IMR-90 (cell line): ENCODE data around the gene RALGPS2. TPM values are rescaled to one million over a fixed set of nuclear protein-coding genes. Genes with fewer than 3 reads are reported as not detected.

Source experiments
- ATAC-seq: fragments of 200-7000 bp; cut with Tn5 transposase; 2 replicates; pipeline ENCODE4 v1.9.1; 2020; ENCODE audit warnings: low read depth, mild to moderate bottlenecking, moderate library complexity
- BruUV-seq: library from RNA; stranded (reverse); fragments of 400-500 nt; replicated peaks from 2 replicates; lab custom pipeline; 2021; lab: Mats Ljungman, UMichigan
- CTCF ChIA-PET: fragments of 300-600 bp; formaldehyde crosslinking; extraction: SDS; loops from one replicate; lab custom pipeline; 2021; ENCODE audit warnings: antibody characterized with exemption; lab: Yijun Ruan, JAX
- POLR2A ChIA-PET: fragments of 300-600 bp; sonication (Branson Sonifier 250); formaldehyde crosslinking; loops from one replicate; lab custom pipeline; 2022; ENCODE audit warnings: antibody characterized with exemption; ENCODE audit not compliant: unreplicated experiment; lab: Charles Lee
- DNase-seq: peaks from one replicate; pipeline ENCODE4 v3.0.0; 2013
- H2AFZ ChIP-seq: replicated peaks from 2 replicates; pipeline ENCODE3; 2013; ENCODE audit warnings: low read length, mild to moderate bottlenecking; ENCODE audit not compliant: poor library complexity
- H2AK5ac ChIP-seq: 2 replicates; pipeline ENCODE4 v1.6.1; 2013; ENCODE audit warnings: low read depth, low read length, inconsistent platforms
- H2AK9ac ChIP-seq: replicated peaks from 2 replicates; pipeline ENCODE3; 2013; ENCODE audit warnings: mild to moderate bottlenecking, low read depth, low read length, moderate library complexity; ENCODE audit not compliant: poor library complexity
- H2BK120ac ChIP-seq: 2 replicates; pipeline ENCODE4 v1.6.1; 2013; ENCODE audit warnings: low read depth, low read length, inconsistent platforms
- H2BK15ac ChIP-seq: 3 replicates; pipeline ENCODE4 v1.6.1; 2013; ENCODE audit warnings: low read depth, low read length, inconsistent platforms
- H2BK20ac ChIP-seq: 2 replicates; pipeline ENCODE4 v1.6.1; 2013; ENCODE audit warnings: low read depth, mild to moderate bottlenecking, inconsistent platforms, low read length, moderate library complexity
- H2BK5ac ChIP-seq: 2 replicates; pipeline ENCODE4 v1.6.1; 2013; ENCODE audit warnings: mild to moderate bottlenecking, low read depth, low read length, inconsistent platforms; ENCODE audit not compliant: poor library complexity, severe bottlenecking
- H3K14ac ChIP-seq: replicated peaks from 2 replicates; pipeline ENCODE4 v1.6.1; 2013; ENCODE audit warnings: low read depth, low read length, inconsistent platforms
- H3K18ac ChIP-seq: 2 replicates; pipeline ENCODE4 v1.6.1; 2013; ENCODE audit warnings: low read depth, low read length, control low read depth
- H3K23ac ChIP-seq: 2 replicates; pipeline ENCODE4 v1.6.1; 2013; ENCODE audit warnings: low read depth, low read length, inconsistent platforms
- H3K27ac ChIP-seq: 2 replicates; pipeline ENCODE4 v1.5.1; 2013; ENCODE audit warnings: mild to moderate bottlenecking, control low read depth, low read length; ENCODE audit not compliant: insufficient read depth
- H3K27me3 ChIP-seq: 2 replicates; pipeline ENCODE4 v1.6.1; 2013; ENCODE audit warnings: low read length; ENCODE audit not compliant: control insufficient read depth, insufficient read depth
- H3K36me3 ChIP-seq: 2 replicates; pipeline ENCODE4 v1.6.1; 2013; ENCODE audit warnings: low read length, mixed read lengths; ENCODE audit not compliant: control insufficient read depth, insufficient read depth
- H3K4ac ChIP-seq: 2 replicates; pipeline ENCODE4 v1.6.1; 2013; ENCODE audit warnings: low read depth, low read length, inconsistent platforms
- H3K4me1 ChIP-seq: 2 replicates; pipeline ENCODE4 v1.6.1; 2013; ENCODE audit warnings: low read length, mixed read lengths; ENCODE audit not compliant: control insufficient read depth, insufficient read depth
- H3K4me2 ChIP-seq: 2 replicates; pipeline ENCODE4 v1.6.1; 2013; ENCODE audit warnings: low read depth, mild to moderate bottlenecking, control low read depth, low read length, moderate library complexity
- H3K4me3 ChIP-seq: 2 replicates; pipeline ENCODE4 v1.5.1; 2013; ENCODE audit warnings: low read depth, mild to moderate bottlenecking, control low read depth, low read length, moderate library complexity; ENCODE audit not compliant: insufficient read depth
- H3K56ac ChIP-seq: 2 replicates; pipeline ENCODE4 v1.6.1; 2013; ENCODE audit warnings: low read length, inconsistent platforms; ENCODE audit not compliant: insufficient read depth; ENCODE audit errors: extremely low read depth
- H3K79me1 ChIP-seq, 2 experiments: 2 replicates each; pipeline ENCODE4 v1.6.1; 2013; ENCODE audit warnings: low read length in 2 of 2, inconsistent platforms in 1 of 2, low read depth in 1 of 2
- H3K9ac ChIP-seq: 2 replicates; pipeline ENCODE4 v1.6.1; 2013; ENCODE audit warnings: low read depth, low read length, control low read depth
- H3K9me1 ChIP-seq: 2 replicates; pipeline ENCODE4 v1.6.1; 2013; ENCODE audit warnings: low read length, inconsistent platforms; ENCODE audit not compliant: insufficient read depth
- H3K9me3 ChIP-seq: 2 replicates; pipeline ENCODE4 v1.6.1; 2013; ENCODE audit warnings: low read length; ENCODE audit not compliant: control insufficient read depth, insufficient read depth
- H4K20me1 ChIP-seq: 2 replicates; pipeline ENCODE4 v1.6.1; 2013; ENCODE audit warnings: low read length, inconsistent platforms; ENCODE audit not compliant: insufficient read depth
- H4K5ac ChIP-seq: 2 replicates; pipeline ENCODE4 v1.6.1; 2013; ENCODE audit warnings: mild to moderate bottlenecking, low read depth, low read length, control low read depth
- H4K8ac ChIP-seq, 2 experiments: 2 replicates each; pipeline ENCODE4 v1.6.1; 2013; ENCODE audit warnings: low read depth in 2 of 2, low read length in 2 of 2, control low read depth in 1 of 2, inconsistent platforms in 1 of 2
- H4K91ac ChIP-seq: 2 replicates; pipeline ENCODE4 v1.6.1; 2013; ENCODE audit warnings: low read depth, low read length, inconsistent platforms; ENCODE audit not compliant: insufficient read depth
- CTCF ChIP-seq: conservative IDR thresholded peaks from 2 replicates; pipeline ENCODE4 v1.5.1; 2012; ENCODE audit warnings: mild to moderate bottlenecking, low read depth, low read length, improper control_type of control experiment
- ELK1 ChIP-seq: fragments of 150-350 bp; IDR thresholded peaks from 2 replicates; pipeline ENCODE4 v1.6.1; 2016; ENCODE audit warnings: low read depth, mild to moderate bottlenecking, low read length, moderate library complexity, borderline replicate concordance
- MAFK ChIP-seq: IDR thresholded peaks from 2 replicates; pipeline ENCODE4 v1.6.1; 2012; ENCODE audit warnings: low read depth, low read length, improper control_type of control experiment
- MAZ ChIP-seq: IDR thresholded peaks from 2 replicates; pipeline ENCODE4 v1.6.1; 2012; ENCODE audit warnings: low read depth, mild to moderate bottlenecking, low read length, improper control_type of control experiment, moderate library complexity, borderline replicate concordance
- RAD21 ChIP-seq: IDR thresholded peaks from 2 replicates; pipeline ENCODE4 v1.6.1; 2012; ENCODE audit warnings: low read length, improper control_type of control experiment
- RCOR1 ChIP-seq: IDR thresholded peaks from 2 replicates; pipeline ENCODE4 v1.6.1; 2012; ENCODE audit warnings: mild to moderate bottlenecking, low read length, improper control_type of control experiment; ENCODE audit not compliant: insufficient replicate concordance
- SMC3 ChIP-seq: fragments of 150-350 bp; IDR thresholded peaks from 2 replicates; pipeline ENCODE4 v1.6.1; 2016; ENCODE audit warnings: low read depth, mild to moderate bottlenecking, antibody characterized with exemption, low read length, moderate library complexity
- WGBS, 2 experiments: methylation state at CpG; one replicate each; pipeline versions ENCODE4 v1.1.5 to v1.1.7; 2013; ENCODE audit warnings: missing lambda C conversion rate in 2 of 2; ENCODE audit not compliant: insufficient read length in 1 of 2; ENCODE audit errors: extremely low coverage in 2 of 2; 5-methylcytosine and 5-hydroxymethylcytosine counted together
- dilution Hi-C: fragments of 300-500 bp; cut with HindIII; formaldehyde crosslinking; loops from one replicate; pipeline ENCODE4 v1.14.3; 2018; ENCODE audit warnings: low sequenced_read_pairs; ENCODE audit not compliant: unreplicated experiment
- in situ Hi-C: fragments of 300-500 bp; cut with MboI; formaldehyde crosslinking; loops from 3 replicates; pipeline ENCODE4 v1.14.3; 2019; ENCODE audit warnings: low sequenced_read_pairs, inconsistent platforms, mixed read lengths
- intact Hi-C: fragments of 100-400 bp; cut with micrococcal nuclease; formaldehyde crosslinking; loops from 2 replicates; pipeline ENCODE4 v1.10.0; 2022
- polyA plus RNA-seq, 3 experiments: library from polyadenylated mRNA; depleted of rRNA; stranded (reverse); fragments of >200 nt; gene quantifications; 2 replicates each; pipeline ENCODE4 v1.2.3, GENCODE V29; 2012; ENCODE audit warnings: low replicate concordance in 1 of 3
- total RNA-seq: library from RNA; depleted of rRNA; stranded (reverse); fragments of >200 nt; gene quantifications from 2 replicates; pipeline ENCODE4 v1.2.3, GENCODE V29; 2012

RALGPS2 gene
- total and polyA plus RNA-seq, 2 of the 4 experiments (the other 2 are of a cell fraction): 13.8 to 148 TPM

GRCh38 chr1:178692564-178693327 lies 32.3 kb upstream of the RALGPS2 start:
- Histone ChIP-seq H2AFZ (no peak overlapping the region), H4K8ac (no peak overlapping the region), H4K91ac (no peak overlapping the region), H3K56ac (no peak overlapping the region), H3K4me1 (peaks cover 6% of the 10 kb centered on the region), H3K79me1 (no peaks in the 10 kb centered on the region), H3K27ac (no peak overlapping the region), H2BK5ac (no peak overlapping the region), H3K9ac (no peak overlapping the region), H4K5ac (no peak overlapping the region), H3K27me3 (no peaks in the 10 kb centered on the region), H3K9me1 (no peaks in the 10 kb centered on the region), H2BK15ac (peak overlapping the region; percentile 51; the same call in 1 of the 3 replicates), H3K14ac (no peak overlapping the region), H2BK120ac (no peak overlapping the region), H3K4ac (no peak overlapping the region), H2AK5ac (0 out of 2 replicates have a peak overlapping the region, but pooled peaks have one; percentile 24), H2BK20ac (peak overlapping the region; percentile 38; the same call in 1 of the 2 replicates), H3K9me3 (no peaks in the 10 kb centered on the region), H3K23ac (no peak overlapping the region), H3K4me3 (no peak overlapping the region), H3K4me2 (no peak overlapping the region), H3K36me3 (no peaks in the 10 kb centered on the region), H4K20me1 (no peaks in the 10 kb centered on the region), H3K18ac (no peak overlapping the region), H2AK9ac (no peak overlapping the region)
- ChIA-PET CTCF (no interaction called here), POLR2A (interaction anchor here (0.6 kb wide), 1 partner anchor 148 kb away, joined by 5 read pairs; no protein-coding TSS in a partner anchor)
- 100% methylated on average over 1 of the region's 5 CpGs; no CpG with 5 or more reads in 1 of the 2 experiments for WGBS, 2 experiments
- no TSS peak for BruUV-seq
- in situ Hi-C loops: no loop called here
- intact Hi-C loops: no loop called here
- no peak for DNase-seq
- dilution Hi-C loops: no loop called here
- TF ChIP-seq MAFK (no peak), RCOR1 (no peak), ELK1 (no peak), MAZ (no peak), RAD21 (no peak), CTCF (no peak), SMC3 (no peak)
- no peak for ATAC-seq
